GM12891 (cell line): ENCODE data around the gene PKNOX2.

Experiments used
- POLR2A ChIP-seq: IDR thresholded peaks from 2 replicates; pipeline ENCODE4 v1.6.1; 2011; ENCODE audit warnings: low read depth, low read length, control low read depth
- POLR2AphosphoS5 ChIP-seq: IDR thresholded peaks from 2 replicates; pipeline ENCODE4 v1.6.1; 2011; ENCODE audit warnings: low read depth, low read length, control low read depth
- POU2F2 ChIP-seq: IDR thresholded peaks from 2 replicates; pipeline ENCODE4 v1.6.1; 2011; ENCODE audit warnings: low read depth, mild to moderate bottlenecking, control low read depth, low read length, moderate library complexity
- TAF1 ChIP-seq: IDR thresholded peaks from 2 replicates; pipeline ENCODE4 v1.6.1; 2011; ENCODE audit warnings: low read depth, low read length, control low read depth

- TF ChIP-seq POLR2A (no peak), POU2F2 (no peak), POLR2AphosphoS5 (no peak), TAF1 (no peak)
These were observed 149.0 kb downstream of the PKNOX2 start for GRCh38 chr11:125313271-125314219.
